GM12873 (cell line): Measurements from ENCODE around the gene GTF2B.

Experiments
- CTCF ChIP-seq: IDR thresholded peaks from 2 replicates; pipeline ENCODE4 v1.5.1; 2012; ENCODE audit warnings: low read depth, mild to moderate bottlenecking, moderate library complexity, low read length, control low read depth; ENCODE audit not compliant: insufficient read depth; ENCODE audit errors: missing control alignments

The GTF2B gene

DNA sequence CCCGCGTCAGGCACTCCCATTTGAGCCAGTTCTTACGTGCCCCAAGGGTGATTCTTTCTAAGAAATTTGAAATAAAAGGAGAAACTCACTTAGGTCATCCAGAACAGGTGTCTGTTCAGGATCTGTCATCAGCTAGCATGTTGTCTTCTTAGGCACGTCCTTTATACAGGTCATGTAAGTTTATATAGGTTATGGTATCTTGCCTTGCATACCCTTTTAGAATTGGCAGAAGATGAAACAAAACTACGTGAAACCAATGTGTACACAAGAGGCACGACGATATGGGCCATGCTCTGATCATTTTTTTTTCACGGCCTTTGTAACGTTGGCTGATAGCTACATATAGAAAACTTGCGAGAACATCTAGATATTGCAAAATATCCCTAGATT is 579 bp upstream of the GTF2B start:
- TF ChIP-seq CTCF: no peak

DNA sequence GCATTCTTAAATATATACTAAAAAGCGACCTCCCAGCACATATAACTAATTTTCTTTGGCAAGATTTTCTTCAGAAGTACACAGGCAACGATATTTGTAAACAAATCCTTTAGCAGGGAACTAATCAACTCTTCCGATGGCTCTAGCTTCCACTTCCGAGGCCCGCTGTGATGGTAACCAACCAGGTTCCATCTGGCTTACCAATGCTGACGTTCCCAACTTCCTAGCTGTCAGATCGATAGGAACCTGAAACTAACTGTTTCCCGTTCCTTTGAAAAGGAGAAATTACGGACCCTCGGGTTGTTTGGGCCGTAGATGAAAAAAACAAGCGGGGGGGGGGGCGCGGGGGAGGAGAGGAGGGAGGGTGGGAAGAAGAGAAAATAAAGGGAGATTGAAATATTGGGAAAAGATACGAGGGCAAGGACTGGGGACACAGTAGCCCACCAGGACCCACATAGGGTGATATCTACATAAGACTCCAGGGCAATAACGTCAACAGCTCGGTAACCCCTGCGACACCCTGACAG is 513 bp downstream of the GTF2B start:
- TF ChIP-seq CTCF: no peak

GRCh38 chr1:88890131-88890530 is 1.2 kb downstream of the GTF2B start:
- TF ChIP-seq CTCF: no peak

DNA sequence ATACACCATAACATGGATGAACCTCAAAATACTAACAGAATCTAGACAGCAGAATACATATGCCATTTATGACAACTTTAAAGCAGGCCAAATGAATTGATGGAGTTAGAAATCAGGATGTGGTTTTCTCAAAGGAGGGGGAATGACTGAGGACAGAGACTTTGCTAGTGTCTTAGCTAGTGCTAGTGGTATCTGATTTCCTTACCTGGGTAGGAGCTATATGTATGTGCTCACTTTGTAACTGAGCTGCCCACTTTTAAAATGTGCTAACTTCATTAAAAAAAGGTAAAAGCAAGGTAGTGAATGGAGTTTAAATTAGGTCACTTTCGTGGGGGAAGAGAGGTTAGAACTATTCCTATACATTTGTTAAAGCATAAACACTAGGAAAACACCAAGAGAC is 2.6 kb downstream of the GTF2B start:
- no peak for TF ChIP-seq CTCF

DNA sequence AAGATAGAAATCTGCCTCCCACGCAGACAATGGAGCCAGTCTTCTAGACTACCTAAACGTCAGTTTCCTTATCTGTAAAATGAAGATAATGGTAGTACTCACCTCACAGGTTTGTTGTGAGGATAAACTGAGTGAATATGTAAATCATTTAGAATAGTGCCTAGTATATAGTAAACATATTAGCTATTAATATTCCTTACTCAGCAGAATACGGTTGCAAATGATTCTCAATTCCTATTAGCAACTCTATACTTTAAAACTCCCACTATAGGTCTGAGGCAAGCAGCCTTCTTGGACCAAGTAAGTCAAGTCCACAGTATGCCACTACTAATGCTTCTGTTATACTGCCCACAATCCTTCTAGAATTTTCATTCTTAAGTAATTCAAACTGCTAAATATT is 5.4 kb downstream of the GTF2B start:
- TF ChIP-seq CTCF: no peak

DNA sequence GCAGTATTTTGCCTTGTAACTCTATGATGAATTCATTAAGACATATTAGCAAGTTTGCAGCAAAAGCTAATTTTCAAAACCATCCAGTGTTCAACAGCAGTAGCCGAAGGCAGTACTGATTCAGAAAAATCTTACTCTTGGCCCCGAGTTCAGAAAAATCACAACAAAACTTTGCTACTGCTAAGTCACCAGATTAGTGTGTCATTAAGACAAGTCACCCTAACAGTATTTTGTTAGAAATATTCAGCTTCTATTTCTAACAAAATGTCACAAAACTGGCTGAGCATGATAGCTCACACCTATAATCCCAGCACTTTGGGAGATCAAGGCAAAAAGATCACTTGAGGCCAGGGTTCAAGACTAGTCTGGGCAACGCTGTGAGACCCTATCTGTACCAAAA is 8.2 kb downstream of the GTF2B start:
- no peak for TF ChIP-seq CTCF

DNA sequence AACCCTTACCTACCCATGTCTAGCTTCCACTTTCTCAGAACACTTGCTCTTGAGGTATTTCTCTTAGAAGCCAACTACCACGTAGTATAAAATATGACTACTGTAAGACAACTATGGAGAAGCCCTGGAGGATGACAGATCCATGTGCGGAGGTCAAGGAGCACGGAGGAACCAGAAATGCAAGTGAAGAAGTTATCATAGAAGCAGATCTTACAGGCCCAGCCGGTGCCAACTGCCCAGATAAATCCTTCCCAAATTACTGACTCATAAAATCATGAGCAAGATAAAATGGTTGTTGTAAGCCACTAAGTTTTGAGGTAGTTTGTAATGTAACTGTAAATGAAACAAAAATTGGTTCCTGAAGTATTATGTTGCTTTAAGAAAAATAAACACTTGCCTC is 12.6 kb downstream of the GTF2B start:
- no peak for TF ChIP-seq CTCF
